MM.1S (cell line): ENCODE measurements around the gene TMEM59.

Experiments
- EZH2 ChIP-seq: fragments of 300-600 bp; sonication (generic); optimal IDR thresholded peaks from 2 replicates; pipeline ENCODE3; 2017; ENCODE audit warnings: low read depth, mild to moderate bottlenecking, antibody characterized with exemption, low read length, mixed read lengths
- EZH2phosphoT487 ChIP-seq: fragments of 300-600 bp; sonication (generic); IDR thresholded peaks from 2 replicates; pipeline ENCODE4 v1.6.1; 2018; ENCODE audit warnings: antibody characterized with exemption, low read length
- TF ChIP-seq, protein P1 (sequence below): fragments of 300-600 bp; sonication (generic); IDR thresholded peaks from 2 replicates; pipeline ENCODE4 v1.5.1; 2016; ENCODE audit warnings: antibody characterized with exemption, low read length, mixed read lengths

DNA sequence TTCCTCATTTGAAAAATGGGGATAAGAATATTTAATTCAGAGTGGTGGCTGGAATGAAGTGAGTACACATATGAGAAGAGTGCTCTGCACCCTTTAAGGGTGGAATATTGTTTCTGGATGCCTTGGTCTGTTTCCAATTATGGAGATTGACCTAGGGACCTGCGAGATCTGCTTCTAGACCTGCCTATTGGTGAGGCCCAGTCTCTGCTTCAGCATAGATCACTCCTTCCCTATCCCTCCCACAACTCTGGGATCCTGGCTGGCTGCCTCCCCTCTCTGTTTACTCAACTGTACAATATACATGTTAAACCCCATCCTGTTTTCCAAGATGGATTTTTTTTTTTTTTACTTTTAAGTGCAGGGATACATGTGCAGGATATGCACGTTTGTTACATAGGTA, 28.6 kb downstream of the TMEM59 start:
- TF ChIP-seq EZH2phosphoT487 (no peak), EZH2 (no peak)
- TF ChIP-seq, protein P1, sequence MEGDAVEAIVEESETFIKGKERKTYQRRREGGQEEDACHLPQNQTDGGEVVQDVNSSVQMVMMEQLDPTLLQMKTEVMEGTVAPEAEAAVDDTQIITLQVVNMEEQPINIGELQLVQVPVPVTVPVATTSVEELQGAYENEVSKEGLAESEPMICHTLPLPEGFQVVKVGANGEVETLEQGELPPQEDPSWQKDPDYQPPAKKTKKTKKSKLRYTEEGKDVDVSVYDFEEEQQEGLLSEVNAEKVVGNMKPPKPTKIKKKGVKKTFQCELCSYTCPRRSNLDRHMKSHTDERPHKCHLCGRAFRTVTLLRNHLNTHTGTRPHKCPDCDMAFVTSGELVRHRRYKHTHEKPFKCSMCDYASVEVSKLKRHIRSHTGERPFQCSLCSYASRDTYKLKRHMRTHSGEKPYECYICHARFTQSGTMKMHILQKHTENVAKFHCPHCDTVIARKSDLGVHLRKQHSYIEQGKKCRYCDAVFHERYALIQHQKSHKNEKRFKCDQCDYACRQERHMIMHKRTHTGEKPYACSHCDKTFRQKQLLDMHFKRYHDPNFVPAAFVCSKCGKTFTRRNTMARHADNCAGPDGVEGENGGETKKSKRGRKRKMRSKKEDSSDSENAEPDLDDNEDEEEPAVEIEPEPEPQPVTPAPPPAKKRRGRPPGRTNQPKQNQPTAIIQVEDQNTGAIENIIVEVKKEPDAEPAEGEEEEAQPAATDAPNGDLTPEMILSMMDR = no peak
